ENCODE results near the gene NXPH1.

Gene NXPH1

DNA sequence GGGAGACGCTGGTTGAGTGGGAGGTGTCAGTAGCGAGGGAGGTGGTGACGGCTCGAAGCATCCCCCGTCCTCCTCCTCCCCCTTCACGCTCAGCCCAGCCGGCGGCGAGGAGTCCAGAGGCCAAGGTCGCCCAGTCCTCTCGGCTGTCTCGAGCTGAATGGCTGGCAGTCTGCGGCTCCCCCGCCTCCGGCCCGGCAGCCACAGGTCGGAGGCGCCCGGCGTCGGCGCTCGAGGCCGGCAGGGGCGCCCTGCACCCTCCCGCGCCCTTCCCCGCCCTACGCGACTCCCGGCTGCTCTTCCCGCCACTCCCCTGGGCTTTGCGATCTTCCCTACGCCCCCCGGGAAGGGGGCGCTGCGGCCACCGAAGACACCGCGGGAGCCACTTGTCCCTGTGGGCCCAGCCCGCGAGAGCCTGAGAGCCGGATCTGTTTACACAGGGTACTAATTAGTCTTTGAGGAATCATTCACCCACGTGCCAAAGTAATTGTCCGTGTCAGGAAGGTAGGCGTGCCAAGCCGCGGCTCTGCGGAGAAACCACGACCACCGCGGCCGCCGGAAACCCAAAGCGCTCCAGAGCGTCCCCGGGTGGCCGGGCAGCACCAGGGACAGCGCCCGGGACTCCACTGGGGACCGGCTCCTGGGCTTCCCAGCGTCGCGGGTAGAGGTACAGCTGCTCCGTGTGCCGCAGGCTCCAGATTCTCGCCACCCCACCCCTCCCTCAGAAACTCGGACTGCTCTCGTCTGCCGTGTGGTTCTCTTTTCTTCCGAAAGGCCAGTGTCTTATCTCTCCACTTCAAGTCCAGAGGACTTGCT is at the start of gene NXPH1:
NXPH1 (plus strand) TSS at position 133 of the 813 bp plus-strand sequence.
- peak; percentile 67 for DNase-seq

DNA sequence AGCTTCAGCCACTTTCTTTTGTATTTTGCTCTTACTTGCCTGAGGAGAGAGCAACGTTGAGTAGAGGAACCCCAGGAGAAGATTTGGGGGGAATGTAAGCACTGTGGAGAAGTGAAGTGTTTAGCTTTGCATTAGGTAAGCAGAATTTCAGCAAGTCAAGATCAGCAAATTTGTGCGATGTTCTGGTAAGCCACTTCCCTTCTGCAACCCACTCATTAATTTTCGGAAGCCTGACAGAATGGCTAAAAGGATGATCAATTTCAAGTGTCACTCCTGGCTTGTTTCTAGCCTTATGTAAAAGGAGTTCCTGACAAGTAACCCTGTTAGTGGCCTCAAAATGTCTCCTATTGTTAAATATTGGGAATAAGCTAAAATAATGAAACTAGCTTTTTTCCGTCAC is 48.5 kb upstream of the NXPH1 start:
- no peak for DNase-seq

DNA sequence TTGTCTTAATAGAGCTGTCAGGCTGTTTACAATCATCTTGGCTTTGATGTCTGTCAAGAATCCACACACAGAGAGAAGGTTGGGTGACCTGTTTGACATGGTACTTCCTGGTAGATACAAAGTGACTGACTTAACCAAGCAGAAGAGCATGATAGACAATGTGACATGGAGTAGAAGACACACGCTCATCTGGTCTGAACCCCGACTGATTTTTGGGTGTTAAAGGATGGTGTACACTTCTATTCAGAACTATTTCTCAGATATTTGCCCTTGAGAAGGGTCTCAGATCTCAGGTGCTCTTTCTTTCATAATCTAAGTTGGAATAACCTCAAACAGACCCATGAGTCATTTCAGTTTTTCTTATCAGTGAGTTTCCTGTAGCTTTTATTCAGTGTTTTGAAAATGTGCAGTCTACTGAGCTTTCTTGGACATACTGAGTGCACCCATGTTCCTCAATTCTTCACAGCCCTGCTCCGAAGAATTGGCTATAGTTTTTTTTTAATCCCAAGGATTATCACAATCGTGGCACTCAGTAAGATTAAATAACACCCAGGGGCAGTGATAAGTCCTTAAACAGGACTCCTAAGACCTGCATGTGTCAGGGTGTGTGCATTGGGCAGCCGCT is 46.4 kb upstream of the NXPH1 start:
- DNase-seq: peak; percentile 16

DNA sequence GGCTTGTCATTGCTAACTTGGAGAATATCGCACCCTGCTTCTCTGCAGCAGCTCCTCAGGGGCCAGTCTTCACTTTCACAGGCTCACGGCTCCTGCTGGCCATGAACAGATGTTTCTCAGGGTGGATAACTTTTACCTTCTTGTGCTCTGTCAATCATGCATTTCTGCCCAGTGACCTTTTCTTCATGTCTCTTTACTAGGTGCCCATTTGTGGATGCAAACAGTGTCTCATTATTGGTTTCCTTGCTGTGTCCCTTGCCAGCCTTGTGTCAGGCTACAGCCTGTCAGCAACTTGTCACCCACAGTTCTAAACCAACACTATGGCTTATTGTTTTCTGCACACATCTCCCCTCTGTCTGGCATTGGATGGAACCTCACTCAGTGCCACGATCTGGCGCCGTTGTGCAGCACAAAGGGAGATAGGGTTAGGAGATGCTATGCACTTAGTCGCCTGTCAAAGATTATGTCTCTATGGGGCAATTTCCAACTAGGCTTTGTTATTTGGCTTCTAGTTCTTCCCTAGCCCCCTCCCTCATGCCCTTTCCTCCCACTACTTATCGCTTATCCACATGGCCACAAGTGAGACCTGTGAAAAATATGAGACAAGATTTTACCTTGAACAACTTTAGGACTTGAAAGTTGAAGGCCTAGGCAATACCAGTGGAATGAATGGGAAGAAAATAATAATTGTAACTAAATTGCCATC is 45.7 kb upstream of the NXPH1 start:
- DNase-seq: no peak

DNA sequence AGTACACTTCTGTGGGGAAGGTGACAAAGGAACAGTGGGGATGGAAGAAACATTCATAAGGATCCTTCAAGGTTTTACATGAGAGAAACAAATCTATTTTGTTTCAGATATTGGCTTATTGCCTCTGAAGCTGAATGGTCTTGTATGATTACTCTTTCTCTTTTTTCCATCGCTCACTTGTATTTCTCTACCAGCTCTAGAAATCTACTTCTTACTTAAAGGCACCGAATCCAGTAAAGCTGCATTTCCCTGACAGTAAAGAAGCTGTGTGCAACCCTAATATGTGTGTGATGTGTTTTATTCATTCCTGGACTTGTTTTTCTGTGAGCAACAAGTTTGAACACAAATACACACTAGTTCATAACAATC is 45.2 kb upstream of the NXPH1 start:
- DNase-seq: no peak

- DNase-seq: peak; percentile 72
These were observed 43.7 kb upstream of the NXPH1 start for GRCh38 chr7:8389593-8390261.

- peak; percentile 66 for DNase-seq
These were observed 43.2 kb upstream of the NXPH1 start for GRCh38 chr7:8390262-8390626.

- DNase-seq: no peak
These were observed 41.9 kb upstream of the NXPH1 start for GRCh38 chr7:8391353-8392062.

DNA sequence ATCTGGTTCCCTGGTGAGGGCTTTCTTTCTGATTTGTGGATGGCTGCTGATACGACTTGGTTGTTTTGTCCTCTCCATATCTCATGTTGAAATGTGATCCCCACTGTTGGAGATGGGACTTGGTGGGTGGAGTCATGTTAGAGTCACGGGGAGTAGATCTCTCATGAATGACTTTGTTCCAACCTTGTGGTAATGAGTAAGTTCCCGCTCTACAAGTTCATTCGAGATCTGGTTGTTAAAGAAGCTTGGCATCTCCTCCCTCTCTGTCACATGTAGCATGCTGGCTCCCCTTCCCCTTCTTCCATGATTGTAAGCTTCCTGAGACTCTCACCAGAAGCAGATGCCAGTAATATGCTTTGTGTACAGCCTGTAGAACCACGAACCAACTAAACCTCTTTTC is 37.1 kb upstream of the NXPH1 start:
- no peak for DNase-seq

GRCh38 chr7:8408871-8409270 is 24.5 kb upstream of the NXPH1 start:
- no peak for DNase-seq

DNA sequence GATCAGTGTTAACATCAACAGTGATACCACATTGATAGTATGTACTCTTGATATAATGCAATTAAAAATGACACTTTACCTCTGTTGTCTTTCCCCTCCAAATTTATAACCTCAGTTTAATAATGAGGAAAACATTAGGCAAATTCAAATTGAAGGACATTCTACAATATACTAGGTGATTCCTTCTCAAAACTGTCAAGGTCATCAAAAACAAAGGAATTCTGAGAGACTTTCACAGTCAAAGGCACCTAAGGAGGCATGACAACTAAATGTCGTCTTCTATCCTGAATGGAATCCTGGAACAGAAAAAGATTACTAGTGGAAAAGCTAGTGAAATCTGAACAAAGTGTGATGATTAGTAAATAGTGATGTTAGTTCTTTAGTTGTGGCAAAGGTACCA is 22.3 kb upstream of the NXPH1 start:
- DNase-seq: no peak

- no peak for DNase-seq
These were observed 19.8 kb upstream of the NXPH1 start for GRCh38 chr7:8413600-8413999.

DNA sequence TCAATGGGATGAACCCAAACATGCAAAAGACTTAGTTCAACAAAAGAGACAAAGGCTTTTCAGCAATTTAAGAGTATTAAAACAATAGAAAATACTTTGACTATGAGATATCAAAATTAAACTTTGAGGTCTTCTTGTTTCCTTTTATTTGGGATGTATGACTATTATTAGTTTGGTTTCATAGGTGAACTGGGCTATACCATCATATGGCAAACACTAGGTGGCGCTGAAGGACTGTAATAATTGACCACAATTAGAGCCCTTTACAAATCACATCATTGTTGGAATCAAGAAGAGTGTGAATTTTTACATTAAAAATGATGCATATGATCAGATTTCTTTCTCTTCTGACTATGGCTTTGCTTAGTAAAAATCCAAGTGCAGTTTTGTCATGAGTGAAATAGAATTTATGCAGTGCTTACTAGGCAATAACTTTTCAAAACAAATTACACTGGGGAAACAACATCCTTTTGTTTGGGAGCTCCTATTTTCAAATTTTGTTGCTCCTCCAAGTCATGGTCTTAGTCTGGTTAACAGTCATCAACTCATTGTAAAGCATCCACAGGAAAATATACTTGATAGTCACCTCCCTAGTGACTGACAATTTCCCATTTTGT is 14.7 kb upstream of the NXPH1 start:
- peak; percentile 77 for DNase-seq

DNA sequence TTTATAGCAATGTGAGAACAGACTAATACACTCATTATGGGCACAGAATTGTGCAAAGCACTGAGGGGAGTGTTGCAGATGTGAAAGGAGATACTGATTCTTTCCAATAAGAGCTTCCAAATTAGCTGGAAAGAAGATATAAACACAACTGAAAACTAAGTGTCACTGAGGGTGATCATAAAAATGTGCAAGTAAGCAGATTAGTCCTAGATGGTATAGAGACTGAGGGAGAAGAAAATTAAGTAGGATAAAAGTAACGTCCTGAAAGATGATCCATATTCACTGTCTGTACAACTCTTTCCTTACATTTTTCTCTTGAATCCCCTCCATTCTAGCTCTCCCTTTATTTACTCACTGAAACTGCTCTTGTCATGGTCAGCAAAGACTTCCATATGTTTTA is 11.2 kb upstream of the NXPH1 start:
- no peak for DNase-seq

- peak; percentile 36 for DNase-seq
These were observed 10.4 kb upstream of the NXPH1 start for GRCh38 chr7:8423057-8423456.

- no peak for DNase-seq
These were observed 8.2 kb upstream of the NXPH1 start for GRCh38 chr7:8425223-8425622.

GRCh38 chr7:8430643-8431042 is 2.8 kb upstream of the NXPH1 start:
- no peak for DNase-seq

DNA sequence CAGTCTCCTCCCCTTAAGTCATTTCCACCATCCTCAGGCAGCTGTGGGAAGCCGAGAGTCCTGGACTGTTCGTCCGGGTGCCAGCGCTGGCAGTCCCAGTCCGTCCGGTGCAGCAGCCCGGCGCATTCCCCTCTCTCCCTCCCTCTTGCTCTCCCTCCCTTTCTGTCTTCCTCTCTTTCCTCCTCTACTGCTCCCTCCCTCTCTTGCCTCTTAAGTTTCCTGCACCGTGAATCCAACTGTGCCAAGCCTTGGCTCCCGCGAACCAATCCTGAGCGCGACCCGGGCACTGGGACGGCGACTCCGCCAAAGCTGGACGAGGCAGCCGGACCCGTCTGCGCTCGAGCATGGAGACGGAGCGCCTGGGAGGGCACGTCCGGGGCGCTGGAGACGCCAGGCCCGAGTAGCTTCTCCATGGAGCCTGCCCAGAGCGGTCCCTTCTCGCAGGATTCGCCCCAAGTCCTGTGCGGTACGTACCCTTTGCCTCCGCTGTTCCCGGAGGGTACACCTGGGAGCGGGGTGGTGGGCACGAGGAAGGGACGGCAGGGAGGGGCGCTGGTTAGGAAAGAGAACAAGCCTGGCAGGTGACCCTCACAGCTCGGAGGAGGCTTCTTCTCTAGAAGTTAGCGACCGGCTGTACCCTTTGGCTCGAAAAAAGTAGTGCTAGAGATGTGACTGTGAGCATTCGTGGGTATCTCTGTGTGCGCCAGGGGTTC is 1.0 kb downstream of the NXPH1 start:
- DNase-seq: no peak

DNA sequence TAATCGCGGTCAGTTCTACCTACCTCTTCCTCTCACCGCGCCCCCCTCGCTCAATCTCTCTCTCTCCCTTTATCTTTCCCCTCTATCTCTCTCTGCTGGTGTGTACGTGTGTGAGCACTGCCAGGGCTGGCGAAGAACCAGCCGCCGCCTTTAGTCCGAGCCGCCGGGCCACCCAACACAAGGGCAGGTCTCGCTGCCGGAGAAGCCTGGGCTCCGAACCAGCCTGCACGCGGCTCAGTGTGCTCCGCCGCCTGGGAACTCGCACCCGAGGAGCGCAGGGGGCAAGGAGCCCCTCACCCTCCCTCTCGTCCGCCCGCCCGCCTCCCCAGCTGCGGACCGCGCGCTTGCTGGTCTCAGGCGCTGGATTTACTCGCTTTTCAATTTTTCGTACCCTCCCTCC is 1.7 kb downstream of the NXPH1 start:
- DNase-seq: no peak

GRCh38 chr7:8435590-8436545 is 2.5 kb downstream of the NXPH1 start:
- DNase-seq: no peak

DNA sequence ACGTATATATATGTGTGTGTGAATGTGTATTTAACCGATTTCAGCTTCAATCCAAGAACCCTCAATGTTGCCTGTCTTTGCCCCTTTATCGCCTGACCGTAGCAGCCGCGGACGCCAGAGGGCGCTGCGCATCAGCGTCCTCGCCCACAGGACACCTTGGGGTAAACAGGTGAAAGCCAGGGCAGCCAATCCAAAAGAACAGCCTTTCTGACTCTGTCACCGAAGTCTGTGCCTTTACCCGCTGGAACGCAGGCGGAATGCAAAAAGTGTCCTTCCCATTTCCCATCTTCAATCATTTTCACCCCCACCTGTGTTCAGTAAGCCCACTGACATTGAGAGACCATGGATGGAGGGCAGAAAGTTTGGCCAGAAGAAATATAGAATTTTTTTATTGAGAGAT is 3.6 kb downstream of the NXPH1 start:
- no peak for DNase-seq
